Measurements from ENCODE around the gene TCF12. TPM values are rescaled to one million over a fixed set of nuclear protein-coding genes. Genes with fewer than 3 reads are reported as not detected.

TCF12 gene
- polyA plus RNA-seq, 1 donor = 69.4 TPM

GRCh38 chr15:57308170-57308545, 389.7 kb downstream of the TCF12 start:
- H3K4me3 ChIP-seq (ENCODE audit: low read length) = no peak overlapping the region
- no CpG with 5 or more reads among the region's 5 CpGs for WGBS (ENCODE audit: insufficient coverage, low lambda C conversion rate)
- no peaks in the 10 kb centered on the region for H3K27me3 ChIP-seq (ENCODE audit: control insufficient read depth, insufficient read depth, low read length)
- no peaks in the 10 kb centered on the region for H3K9me3 ChIP-seq (ENCODE audit: control insufficient read depth, low read depth, low read length)
- no peak for DNase-seq
- peaks cover 51% of the 10 kb centered on the region for H3K4me1 ChIP-seq (ENCODE audit: control insufficient read depth, insufficient read depth, low read length)
- H3K36me3 ChIP-seq (ENCODE audit: control insufficient read depth, insufficient read depth, low read length) = no peaks in the 10 kb centered on the region
- no peak overlapping the region for H3K27ac ChIP-seq (ENCODE audit: low read length)

GRCh38 chr15:57309856-57310760, 391.7 kb downstream of the TCF12 start:
- no peaks in the 10 kb centered on the region for H3K9me3 ChIP-seq (ENCODE audit: control insufficient read depth, low read depth, low read length)
- H3K36me3 ChIP-seq (ENCODE audit: control insufficient read depth, insufficient read depth, low read length) = no peaks in the 10 kb centered on the region
- no peaks in the 10 kb centered on the region for H3K27me3 ChIP-seq (ENCODE audit: control insufficient read depth, insufficient read depth, low read length)
- H3K4me1 ChIP-seq (ENCODE audit: control insufficient read depth, insufficient read depth, low read length) = peaks cover 64% of the 10 kb centered on the region
- no peak for DNase-seq
- peak overlapping the region; percentile 85 for H3K27ac ChIP-seq (ENCODE audit: low read length)
- WGBS (ENCODE audit: insufficient coverage, low lambda C conversion rate) = 100% methylated on average over 1 of the region's 21 CpGs
- H3K4me3 ChIP-seq (ENCODE audit: low read length) = no peak overlapping the region

GRCh38 chr15:57310876-57311275, 392.4 kb downstream of the TCF12 start:
- Histone ChIP-seq H3K27ac (ENCODE audit: low read length) (peak overlapping the region; percentile 85), H3K4me1 (ENCODE audit: control insufficient read depth, insufficient read depth, low read length) (peaks cover 61% of the 10 kb centered on the region), H3K36me3 (ENCODE audit: control insufficient read depth, insufficient read depth, low read length) (no peaks in the 10 kb centered on the region), H3K4me3 (ENCODE audit: low read length) (no peak overlapping the region), H3K27me3 (ENCODE audit: control insufficient read depth, insufficient read depth, low read length) (no peaks in the 10 kb centered on the region), H3K9me3 (ENCODE audit: control insufficient read depth, low read depth, low read length) (no peaks in the 10 kb centered on the region)
- no peak for DNase-seq
- WGBS (ENCODE audit: insufficient coverage, low lambda C conversion rate) = no CpG with 5 or more reads among the region's 9 CpGs

GRCh38 chr15:57312006-57312317, 393.5 kb downstream of the TCF12 start:
- no peak overlapping the region for H3K4me3 ChIP-seq (ENCODE audit: low read length)
- no peaks in the 10 kb centered on the region for H3K27me3 ChIP-seq (ENCODE audit: control insufficient read depth, insufficient read depth, low read length)
- no peaks in the 10 kb centered on the region for H3K36me3 ChIP-seq (ENCODE audit: control insufficient read depth, insufficient read depth, low read length)
- H3K9me3 ChIP-seq (ENCODE audit: control insufficient read depth, low read depth, low read length) = no peaks in the 10 kb centered on the region
- peaks cover 55% of the 10 kb centered on the region for H3K4me1 ChIP-seq (ENCODE audit: control insufficient read depth, insufficient read depth, low read length)
- 13% methylated on average over 2 of the region's 6 CpGs for WGBS (ENCODE audit: insufficient coverage, low lambda C conversion rate)
- H3K27ac ChIP-seq (ENCODE audit: low read length) = peak overlapping the region; percentile 85
- no peak for DNase-seq

GRCh38 chr15:57312318-57313133, 394.1 kb downstream of the TCF12 start:
- Histone ChIP-seq H3K9me3 (ENCODE audit: control insufficient read depth, low read depth, low read length) (no peaks in the 10 kb centered on the region), H3K36me3 (ENCODE audit: control insufficient read depth, insufficient read depth, low read length) (no peaks in the 10 kb centered on the region), H3K4me3 (ENCODE audit: low read length) (no peak overlapping the region), H3K4me1 (ENCODE audit: control insufficient read depth, insufficient read depth, low read length) (peaks cover 50% of the 10 kb centered on the region), H3K27ac (ENCODE audit: low read length) (peak overlapping the region; percentile 85), H3K27me3 (ENCODE audit: control insufficient read depth, insufficient read depth, low read length) (no peaks in the 10 kb centered on the region)
- peak; percentile 95 to 99 for DNase-seq
- WGBS (ENCODE audit: insufficient coverage, low lambda C conversion rate) = no CpG with 5 or more reads among the region's 15 CpGs

GRCh38 chr15:57313134-57313483, 394.7 kb downstream of the TCF12 start:
- Histone ChIP-seq H3K27me3 (ENCODE audit: control insufficient read depth, insufficient read depth, low read length) (no peaks in the 10 kb centered on the region), H3K9me3 (ENCODE audit: control insufficient read depth, low read depth, low read length) (no peaks in the 10 kb centered on the region), H3K27ac (ENCODE audit: low read length) (peak overlapping the region; percentile 85), H3K4me3 (ENCODE audit: low read length) (no peak overlapping the region), H3K4me1 (ENCODE audit: control insufficient read depth, insufficient read depth, low read length) (peaks cover 47% of the 10 kb centered on the region), H3K36me3 (ENCODE audit: control insufficient read depth, insufficient read depth, low read length) (no peaks in the 10 kb centered on the region)
- 30% methylated on average over 3 of the region's 7 CpGs for WGBS (ENCODE audit: insufficient coverage, low lambda C conversion rate)
- no peak for DNase-seq

- no CpG with 5 or more reads among the region's 3 CpGs for WGBS (ENCODE audit: insufficient coverage, low lambda C conversion rate)
- no peaks in the 10 kb centered on the region for H3K27me3 ChIP-seq (ENCODE audit: control insufficient read depth, insufficient read depth, low read length)
- H3K27ac ChIP-seq (ENCODE audit: low read length) = peak overlapping the region; percentile 85
- H3K4me1 ChIP-seq (ENCODE audit: control insufficient read depth, insufficient read depth, low read length) = peaks cover 48% of the 10 kb centered on the region
- peaks cover 6% of the 10 kb centered on the region for H3K9me3 ChIP-seq (ENCODE audit: control insufficient read depth, low read depth, low read length)
- H3K4me3 ChIP-seq (ENCODE audit: low read length) = no peak overlapping the region
- no peak for DNase-seq
- no peaks in the 10 kb centered on the region for H3K36me3 ChIP-seq (ENCODE audit: control insufficient read depth, insufficient read depth, low read length)
Observed at GRCh38 chr15:57314221-57314620, 395.8 kb downstream of the TCF12 start.

- Histone ChIP-seq H3K4me3 (ENCODE audit: low read length) (no peak overlapping the region), H3K27ac (ENCODE audit: low read length) (no peak overlapping the region), H3K27me3 (ENCODE audit: control insufficient read depth, insufficient read depth, low read length) (no peaks in the 10 kb centered on the region), H3K9me3 (ENCODE audit: control insufficient read depth, low read depth, low read length) (peaks cover 11% of the 10 kb centered on the region), H3K36me3 (ENCODE audit: control insufficient read depth, insufficient read depth, low read length) (no peaks in the 10 kb centered on the region), H3K4me1 (ENCODE audit: control insufficient read depth, insufficient read depth, low read length) (peaks cover 53% of the 10 kb centered on the region)
- no peak for DNase-seq
- no CpG with 5 or more reads among the region's 4 CpGs for WGBS (ENCODE audit: insufficient coverage, low lambda C conversion rate)
Observed at GRCh38 chr15:57316451-57316850, 398.0 kb downstream of the TCF12 start.

GRCh38 chr15:57319226-57319918, 400.9 kb downstream of the TCF12 start:
- H3K27ac ChIP-seq (ENCODE audit: low read length) = no peak overlapping the region
- WGBS (ENCODE audit: insufficient coverage, low lambda C conversion rate) = no CpG with 5 or more reads among the region's 36 CpGs
- no peak overlapping the region for H3K4me3 ChIP-seq (ENCODE audit: low read length)
- peaks cover 11% of the 10 kb centered on the region for H3K9me3 ChIP-seq (ENCODE audit: control insufficient read depth, low read depth, low read length)
- no peaks in the 10 kb centered on the region for H3K36me3 ChIP-seq (ENCODE audit: control insufficient read depth, insufficient read depth, low read length)
- no peak for DNase-seq
- no peaks in the 10 kb centered on the region for H3K27me3 ChIP-seq (ENCODE audit: control insufficient read depth, insufficient read depth, low read length)
- peaks cover 46% of the 10 kb centered on the region for H3K4me1 ChIP-seq (ENCODE audit: control insufficient read depth, insufficient read depth, low read length)

- no peak overlapping the region for H3K4me3 ChIP-seq (ENCODE audit: low read length)
- no CpG with 5 or more reads among the region's 23 CpGs for WGBS (ENCODE audit: insufficient coverage, low lambda C conversion rate)
- no peak for DNase-seq
- no peaks in the 10 kb centered on the region for H3K27me3 ChIP-seq (ENCODE audit: control insufficient read depth, insufficient read depth, low read length)
- peaks cover 11% of the 10 kb centered on the region for H3K9me3 ChIP-seq (ENCODE audit: control insufficient read depth, low read depth, low read length)
- peaks cover 49% of the 10 kb centered on the region for H3K4me1 ChIP-seq (ENCODE audit: control insufficient read depth, insufficient read depth, low read length)
- H3K27ac ChIP-seq (ENCODE audit: low read length) = peak overlapping the region; percentile 62
- H3K36me3 ChIP-seq (ENCODE audit: control insufficient read depth, insufficient read depth, low read length) = no peaks in the 10 kb centered on the region
Observed at GRCh38 chr15:57319919-57320560, 401.6 kb downstream of the TCF12 start.

Measured in large intestine (tissue), 3 donors.